Stimulated activated CD4-positive, alpha-beta T cell treated with anti-CD3 and anti-CD28 coated beads, Interleukin-12 subunit alpha, Interleukin-12 subunit beta, amount 100 ng/mL, for 24 hours (primary cell): ENCODE data around the gene AXIN2.

Source experiments
- DNase-seq, 2 experiments: peaks; one replicate each; pipeline ENCODE4 v3.0.0-alpha.2; 2020; ENCODE audit warnings: low read depth in 2 of 2

Gene AXIN2

DNA sequence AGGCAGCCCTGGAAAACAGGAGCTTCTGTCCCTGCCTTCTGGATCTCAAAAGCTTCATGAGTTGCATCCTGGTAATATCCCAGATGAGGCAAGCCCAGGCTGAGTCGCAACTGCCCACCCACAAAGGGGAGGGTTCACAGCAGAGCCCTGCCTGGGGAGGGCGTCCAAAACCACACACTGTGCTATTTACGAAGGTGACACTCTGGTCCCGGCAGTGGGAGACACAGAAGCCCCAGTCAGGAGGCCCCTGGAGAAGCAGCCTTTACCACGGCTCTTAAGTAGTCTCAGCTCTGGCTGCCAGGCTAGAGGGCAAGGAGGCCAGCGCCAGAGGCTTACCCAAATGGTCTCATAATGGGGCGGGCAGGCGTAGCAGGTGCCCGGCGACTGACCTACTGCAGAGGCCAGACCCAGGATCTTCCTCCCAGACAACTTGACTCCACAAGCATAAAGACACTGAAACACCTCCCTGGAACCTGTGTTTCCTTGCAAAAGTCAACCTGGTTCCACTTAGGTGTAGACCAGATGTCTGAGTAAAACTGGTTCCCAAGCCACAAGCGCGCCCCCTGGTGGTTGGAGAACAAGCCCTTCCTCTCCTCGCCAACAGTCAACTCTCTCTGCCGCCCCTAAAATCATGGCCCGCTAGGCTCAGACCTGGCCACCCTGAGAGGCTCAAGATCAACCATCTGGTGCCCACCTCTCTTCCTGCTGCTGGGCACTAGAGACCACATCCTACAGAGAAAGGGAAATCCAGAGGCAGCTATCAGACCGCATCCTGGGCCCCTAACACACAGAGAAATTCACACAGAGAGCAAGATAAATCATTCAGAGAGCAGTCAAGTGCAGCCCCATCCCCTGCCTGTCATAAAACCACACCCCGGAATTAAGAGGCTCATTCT lies 5.2 kb downstream of the AXIN2 start:
- peak; percentile 79 to 93 for DNase-seq

DNA sequence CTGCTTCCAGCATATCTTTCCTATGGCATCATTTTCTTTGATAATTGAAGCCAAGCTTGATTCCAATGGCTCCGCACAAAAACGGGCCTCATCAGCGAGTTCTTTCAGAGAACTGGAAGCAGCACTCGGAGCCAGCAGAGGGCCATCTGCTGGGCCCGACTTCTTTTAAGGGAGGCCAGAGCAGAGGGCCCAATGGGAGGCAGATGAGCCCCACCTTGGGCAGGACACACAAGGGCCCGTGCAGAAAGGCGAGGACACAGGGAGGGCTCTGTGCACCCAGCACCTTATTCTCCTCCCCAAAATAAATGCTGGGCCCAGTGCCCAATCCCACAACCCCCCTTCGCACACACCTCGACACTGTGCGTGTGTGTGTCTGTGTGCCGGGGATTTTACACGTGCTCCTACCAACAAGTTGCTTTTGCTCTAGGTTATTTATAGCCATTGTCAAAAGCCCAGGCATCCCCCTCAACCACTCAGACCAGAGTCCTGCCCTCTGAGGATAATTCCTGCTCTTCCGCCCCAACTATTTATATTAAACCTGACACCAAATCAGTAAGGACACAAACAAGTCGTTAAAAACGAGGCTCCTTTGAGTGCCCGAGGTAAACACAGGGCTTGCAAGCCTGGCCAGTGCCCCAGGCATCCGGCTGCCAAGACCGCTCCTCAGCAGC lies 6.8 kb downstream of the AXIN2 start:
- DNase-seq, result no peak

DNA sequence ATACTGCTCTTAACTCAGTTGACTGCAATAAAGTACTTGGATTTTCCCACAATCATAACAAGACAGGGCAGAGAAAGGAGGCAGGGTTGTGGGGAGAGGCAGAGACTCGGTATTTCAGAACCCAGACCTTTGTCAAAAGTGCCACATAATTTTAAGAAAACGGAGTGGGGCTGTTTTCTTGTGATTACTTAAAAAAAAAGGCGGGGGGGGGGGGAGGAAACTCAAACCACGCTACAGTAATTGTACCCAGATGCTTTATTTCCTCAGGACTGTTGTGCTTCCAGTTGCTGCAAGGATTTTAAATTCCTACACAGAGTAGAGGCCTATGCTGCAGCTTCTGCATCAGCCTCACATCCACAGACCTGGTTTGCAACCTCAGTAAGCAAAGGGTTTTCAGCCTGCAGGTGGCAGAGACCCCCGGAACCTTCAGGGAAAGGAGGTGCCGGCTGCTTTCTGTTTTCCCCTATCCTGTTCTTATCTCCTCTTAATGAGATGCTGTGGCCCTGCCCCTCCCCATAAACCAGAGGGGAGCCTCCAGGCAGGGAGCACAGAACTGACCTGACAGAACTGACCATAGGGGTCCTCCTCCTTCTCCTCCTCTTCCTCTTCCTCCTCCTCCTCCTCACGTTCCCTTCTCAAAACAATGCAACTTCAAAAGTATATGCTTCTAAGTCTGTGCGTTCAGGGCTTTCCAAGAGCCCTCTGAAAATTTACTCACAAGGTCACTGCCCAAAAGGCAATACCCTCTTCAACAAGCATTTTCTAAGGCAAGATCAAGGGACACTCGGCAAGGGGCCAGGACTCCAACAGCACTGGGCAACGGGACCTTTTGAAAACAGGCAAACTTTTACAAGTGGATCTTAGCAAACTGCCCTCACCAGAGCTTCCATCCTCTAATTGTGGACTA lies 7.5 kb downstream of the AXIN2 start:
- no peak for DNase-seq

DNA sequence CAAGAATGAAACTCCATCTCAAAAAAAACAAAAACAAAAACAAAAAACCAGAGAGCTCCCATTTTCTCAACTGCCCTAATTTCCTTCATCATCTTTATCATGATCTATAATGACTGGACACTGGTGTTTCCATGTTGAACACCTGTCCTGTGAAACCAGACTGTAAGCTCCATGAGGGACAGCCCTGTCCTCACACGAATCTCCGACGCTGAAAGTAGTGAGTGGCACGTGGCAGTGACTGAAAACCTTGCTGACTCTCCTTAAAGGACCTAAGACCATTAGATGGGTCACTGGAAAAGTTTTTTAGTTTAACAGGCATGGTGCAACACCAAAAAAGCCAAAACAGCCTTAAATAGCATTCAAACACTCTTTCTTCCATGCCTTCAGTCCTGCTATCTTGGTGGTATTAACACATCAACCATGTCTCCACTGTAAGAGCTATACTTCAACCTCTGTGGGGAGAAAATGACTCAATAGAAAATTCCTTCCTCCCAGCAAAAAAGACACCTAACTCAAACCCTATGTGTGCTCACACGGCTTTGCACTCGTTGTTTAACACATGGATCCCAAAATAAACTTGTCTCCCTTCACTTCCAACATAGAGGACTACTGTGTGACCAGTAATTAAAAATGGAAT lies 8.3 kb downstream of the AXIN2 start:
- DNase-seq, result no peak

DNA sequence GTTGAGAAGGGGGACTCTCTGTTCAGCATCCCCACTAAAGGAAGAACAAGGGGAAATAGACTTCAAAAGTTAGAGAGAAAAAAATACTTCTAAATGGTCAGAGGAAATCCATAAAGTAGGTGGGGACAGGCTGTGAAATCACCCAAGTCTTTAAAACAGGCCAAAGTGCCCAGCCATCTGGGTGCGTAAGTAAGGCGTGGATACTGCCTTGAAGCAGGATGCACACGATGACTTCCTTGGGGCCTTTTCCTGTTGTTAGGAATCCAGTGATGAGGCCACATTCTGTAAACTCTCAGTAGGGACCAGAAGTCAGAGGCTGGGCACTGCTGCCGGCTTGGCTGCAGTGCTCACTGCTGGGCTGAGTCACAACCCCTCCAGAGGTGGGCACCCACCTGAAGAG lies 9.2 kb downstream of the AXIN2 start:
- no peak for DNase-seq

DNA sequence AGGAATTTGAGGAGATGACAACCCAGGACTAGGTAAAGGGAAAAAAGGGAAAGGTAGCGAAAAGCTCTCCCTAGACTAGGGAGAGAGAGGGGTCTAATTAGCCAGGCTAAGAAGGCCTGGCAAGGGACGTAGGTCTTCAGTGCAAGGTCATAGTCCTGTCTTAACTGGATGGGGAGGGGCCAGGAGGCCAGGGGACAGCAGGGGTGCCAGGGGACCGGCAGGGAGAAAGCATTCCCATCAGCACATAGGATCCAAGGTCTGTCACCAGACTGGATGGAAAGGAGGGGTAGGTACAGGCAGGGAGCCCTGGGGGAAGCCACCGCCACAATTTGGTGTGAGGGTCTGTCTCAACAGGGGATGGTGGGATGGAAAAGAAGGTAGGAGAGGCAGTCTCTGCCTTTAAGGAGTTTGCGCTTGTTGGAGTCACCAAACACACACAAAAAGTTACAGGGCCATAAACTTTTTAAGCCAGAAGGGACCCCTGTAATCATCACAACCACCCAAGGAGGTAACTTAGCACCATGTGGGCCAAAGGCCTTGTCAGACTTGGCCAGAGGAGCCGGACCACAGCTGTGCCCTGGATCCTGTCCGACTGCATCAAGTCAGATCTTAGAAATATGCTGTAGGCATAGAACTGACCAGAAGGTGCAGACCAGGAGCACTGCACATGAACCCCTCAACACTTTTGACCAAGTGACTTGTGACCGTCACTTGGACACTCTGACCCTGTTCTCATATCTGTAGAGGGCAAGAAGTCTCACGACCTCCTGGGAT lies 10.0 kb downstream of the AXIN2 start:
- no peak for DNase-seq

DNA sequence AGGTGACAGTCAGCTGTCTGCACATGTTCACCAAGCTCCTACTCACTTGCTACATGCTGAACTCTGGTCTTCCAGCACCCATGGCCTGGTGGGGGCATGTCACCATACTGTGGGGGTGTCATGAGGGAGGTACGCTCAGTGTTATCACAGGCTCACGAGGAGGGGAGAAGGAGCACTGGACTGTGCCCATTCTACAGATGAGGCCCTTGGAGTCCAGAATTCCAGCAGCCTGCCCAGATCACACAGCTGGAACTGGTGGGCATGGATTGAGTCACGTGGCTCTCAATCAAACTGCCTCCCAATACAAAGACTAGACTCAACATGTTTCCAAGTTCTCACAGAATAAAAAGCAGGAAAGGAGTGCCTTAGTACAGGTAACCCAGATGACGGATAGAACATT lies 10.7 kb downstream of the AXIN2 start:
- DNase-seq, result no peak

DNA sequence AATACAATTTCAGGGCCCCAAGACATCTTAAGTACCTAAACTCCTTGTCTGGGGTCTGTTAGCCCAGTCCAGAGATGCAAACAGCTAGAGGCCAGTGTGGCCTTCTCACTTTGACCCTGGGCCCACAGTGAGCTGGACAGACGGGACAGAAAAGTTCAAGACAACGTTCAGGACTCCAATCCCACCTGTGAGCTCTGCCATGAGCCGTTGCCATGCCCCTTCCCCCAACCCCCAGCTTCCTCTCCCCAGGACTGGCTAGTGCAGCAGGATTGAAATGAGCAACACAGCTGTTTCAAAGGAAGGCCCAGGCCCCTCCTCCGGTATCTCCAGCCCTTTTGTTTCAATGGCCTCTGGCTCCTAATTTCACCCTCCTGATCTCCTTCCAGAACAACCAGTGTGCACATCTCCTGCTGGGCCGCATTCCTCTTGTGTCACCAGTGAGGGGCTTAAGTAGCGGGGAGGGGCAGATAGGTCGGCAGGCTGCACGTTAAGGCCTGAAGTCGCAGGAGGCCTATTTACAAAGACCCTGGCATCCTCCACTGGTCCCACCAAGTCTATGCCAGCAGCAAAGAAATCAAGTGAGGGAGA lies 11.3 kb downstream of the AXIN2 start:
- DNase-seq, result no peak

DNA sequence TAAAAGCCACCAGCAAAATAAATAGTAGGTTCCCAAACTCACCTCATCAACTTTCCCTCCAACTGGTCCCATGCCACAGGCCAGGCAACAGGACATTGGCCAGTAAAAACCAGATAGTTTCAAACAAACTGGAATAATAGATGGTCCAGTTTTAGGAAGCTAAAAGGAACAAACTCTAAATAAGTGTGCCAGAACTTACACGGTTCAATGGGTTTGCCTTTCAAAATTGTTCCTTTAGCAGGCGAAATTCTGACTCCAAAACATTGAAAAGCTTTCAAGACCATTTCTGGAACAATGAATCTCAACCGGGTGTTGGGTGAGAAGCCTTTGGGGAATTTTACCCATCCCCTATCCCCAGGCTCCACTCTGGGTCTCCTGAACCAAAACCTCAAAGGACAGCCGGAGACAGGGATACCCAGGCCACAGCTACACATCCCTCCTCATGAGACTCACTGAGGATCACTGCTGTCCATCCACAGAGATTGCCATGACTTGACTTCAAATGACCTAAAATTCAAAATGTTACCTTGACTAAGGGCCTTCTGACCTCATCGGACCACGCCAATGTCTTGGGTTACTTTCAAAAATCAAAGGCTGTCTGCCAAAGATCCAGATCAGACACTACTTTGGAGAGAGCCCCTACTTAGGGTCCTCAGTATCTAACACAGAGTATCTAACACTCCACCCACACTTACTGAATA lies 13.0 kb downstream of the AXIN2 start:
- no peak for DNase-seq

DNA sequence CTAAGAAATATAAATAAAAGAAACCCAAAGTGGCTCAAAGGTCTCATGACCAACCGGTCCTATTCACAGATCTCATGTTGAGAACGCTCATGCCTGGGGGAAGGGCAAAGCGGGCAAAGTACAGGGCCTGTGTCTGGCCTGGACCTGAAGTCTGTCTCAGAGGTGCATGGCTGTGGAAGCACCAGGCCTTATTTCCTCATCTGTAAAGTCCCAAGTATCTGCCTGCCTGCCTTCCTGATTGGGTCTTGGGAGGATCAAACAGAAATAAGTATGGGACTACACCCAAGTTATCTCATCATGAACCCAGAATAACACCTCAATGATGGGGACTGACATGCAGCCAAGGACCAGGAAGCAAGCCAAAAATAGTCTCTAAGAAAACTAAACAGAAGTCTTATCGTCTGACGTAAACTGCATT lies 14.2 kb downstream of the AXIN2 start:
- DNase-seq, result no peak

DNA sequence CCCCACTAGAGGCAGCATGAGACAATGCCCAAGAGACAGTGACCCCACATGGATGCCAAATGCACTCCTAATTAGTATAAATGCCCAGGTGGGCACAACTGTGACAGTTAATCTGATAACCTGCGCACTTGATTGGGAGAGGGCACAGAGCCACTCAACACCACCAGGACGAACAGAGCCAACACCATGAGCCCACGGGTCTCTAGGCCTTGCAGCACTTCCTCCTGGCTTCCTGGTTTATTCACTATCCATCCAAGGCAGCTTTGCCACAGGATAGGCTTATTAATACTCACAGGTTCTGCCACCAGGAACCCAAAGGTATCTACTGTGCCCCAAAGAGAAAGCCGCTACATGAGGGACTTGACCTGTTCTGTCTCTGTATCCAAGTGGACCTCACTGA lies 14.9 kb downstream of the AXIN2 start:
- no peak for DNase-seq

DNA sequence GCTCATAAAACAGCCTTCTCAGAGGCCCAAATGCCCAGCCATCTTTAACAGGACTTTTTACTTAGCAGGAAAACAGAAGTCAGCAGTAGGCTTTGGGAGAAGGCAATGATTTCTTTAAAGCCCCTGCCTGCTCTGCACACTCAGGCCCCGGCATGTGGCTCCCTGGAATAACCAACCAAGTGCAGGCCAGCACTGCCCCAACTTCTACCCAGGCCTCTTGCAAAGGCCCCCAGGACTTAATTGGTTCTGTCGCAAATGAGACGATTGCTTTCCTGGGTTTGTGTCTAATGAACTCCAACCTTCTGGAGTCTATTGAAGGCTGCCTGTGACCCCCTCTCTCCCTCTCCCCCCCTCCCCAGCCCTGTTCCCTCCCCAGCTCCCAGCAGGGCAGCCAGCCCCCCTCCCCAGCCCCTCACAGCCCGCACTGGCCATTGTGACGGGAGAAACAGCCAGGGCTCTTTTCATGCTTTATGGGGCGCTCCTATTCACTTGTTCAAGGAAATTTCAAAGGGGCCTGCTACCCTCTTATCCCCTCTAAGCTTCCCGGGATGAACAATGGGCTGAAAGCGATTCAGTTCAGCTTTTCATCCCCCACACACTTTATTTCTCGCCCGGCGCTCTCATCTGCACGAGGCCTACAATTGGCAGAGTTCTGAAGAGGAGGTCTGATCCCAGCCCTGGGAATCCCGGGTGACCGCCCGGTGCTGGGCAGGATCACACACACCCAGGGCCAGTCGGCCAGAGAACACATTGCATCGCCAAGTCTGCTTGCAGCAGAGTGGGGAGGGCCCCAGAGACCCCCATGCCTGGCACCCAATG lies 15.5 kb downstream of the AXIN2 start:
- no peak for DNase-seq

DNA sequence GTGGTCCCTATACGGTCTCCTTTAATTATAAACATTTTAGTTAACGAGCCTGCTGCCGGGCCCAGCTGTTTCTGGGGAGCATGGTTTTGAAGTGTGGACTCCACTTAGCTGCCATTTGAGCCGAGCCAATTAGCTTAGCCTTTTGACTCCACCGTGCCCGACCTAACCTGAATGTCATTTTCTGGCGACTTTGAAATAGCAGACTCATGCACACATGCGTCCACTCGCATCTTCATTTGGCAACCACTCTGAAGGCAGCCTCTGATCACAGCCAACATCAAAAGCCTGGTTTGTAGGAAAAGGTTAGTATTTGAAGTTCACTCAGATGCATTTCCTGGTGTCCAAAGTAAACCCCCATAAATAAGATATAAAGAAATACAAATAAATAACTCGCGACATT lies 16.8 kb downstream of the AXIN2 start:
- no peak for DNase-seq

DNA sequence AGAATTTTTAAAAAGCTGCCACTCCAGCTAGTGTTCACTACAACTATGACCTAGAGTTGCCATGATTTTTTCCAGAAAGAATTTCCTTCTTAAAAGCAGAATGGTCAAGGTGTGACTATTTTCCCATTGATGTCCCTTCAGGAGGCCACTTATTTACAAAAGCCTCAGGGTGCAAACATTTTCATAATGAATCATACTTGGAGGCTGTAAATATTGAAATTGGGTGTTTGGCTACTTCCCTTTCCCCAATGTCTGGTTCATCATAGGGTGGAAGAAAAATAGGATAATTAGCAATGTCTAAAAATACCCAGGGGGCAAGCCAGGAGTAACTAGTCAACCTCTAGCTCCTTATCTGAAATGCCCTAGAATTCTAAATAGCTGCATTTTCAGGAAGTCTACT lies 18.8 kb downstream of the AXIN2 start:
- DNase-seq, result no peak

DNA sequence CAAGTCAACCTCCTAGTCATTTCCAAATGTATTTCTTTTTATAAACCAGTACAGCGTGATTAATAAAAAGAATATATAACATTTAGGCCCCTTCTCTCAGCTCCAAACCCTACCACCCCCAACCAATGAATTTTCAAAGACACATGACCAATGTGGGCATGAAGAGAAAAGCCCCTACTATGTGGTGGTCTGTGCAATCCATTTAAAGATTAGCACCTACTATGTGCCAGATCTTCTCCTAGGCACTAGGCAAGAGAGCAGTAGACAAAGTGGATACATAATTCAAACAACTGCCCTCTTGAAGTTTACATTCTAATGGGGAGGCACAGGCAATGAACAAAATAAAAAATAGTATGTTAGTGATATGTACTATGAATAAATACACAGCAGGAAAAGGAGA lies 19.4 kb downstream of the AXIN2 start:
- no peak for DNase-seq

DNA sequence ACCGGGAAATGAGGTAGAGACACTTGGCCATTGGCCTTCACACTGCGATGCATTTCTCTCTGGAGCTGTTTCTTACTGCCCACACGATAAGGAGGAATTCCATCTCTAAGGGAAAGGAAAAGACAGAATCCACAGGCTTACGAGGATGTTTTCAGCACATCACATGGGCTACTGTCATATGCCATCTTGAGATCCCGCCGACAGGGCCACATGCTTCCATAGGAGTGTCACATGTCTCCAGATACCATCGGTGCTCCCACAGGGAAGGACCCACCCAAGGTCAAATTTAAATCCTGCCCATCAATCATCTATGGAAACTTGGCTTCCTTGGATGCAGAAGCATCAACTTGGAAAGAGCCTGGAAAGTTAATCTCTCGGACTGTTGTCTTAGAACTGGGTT lies 20.0 kb downstream of the AXIN2 start:
- DNase-seq, result no peak

DNA sequence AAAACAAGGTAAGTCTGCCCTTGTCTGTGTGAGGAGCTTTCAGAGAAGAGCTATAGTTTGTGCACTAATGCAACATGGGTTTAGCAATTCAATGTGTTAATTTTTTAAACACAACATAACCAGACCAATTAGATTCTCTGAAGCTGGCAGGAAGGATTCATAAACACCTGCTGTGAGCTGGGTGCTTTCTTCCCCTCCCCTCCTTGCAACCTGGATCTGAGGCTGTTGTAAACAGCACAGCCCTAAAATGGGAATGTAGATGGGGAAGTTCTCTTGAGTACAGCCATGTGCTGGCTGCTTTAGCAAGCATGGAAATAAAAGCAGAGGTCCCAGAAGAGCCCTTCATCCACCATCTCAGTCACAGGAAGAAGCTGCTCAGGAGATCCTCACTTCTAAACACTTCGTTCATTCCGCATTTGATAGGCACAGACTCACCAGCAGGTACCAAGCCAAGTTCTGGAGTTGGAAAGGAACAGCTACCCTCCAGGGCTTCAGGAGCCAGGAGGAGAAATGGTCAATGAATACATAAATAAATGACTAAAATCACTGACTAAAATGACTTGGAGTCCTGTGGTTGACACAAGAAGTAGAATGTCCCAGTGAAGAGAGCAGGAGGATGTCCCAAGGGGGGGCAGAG lies 21.7 kb downstream of the AXIN2 start:
- no peak for DNase-seq

DNA sequence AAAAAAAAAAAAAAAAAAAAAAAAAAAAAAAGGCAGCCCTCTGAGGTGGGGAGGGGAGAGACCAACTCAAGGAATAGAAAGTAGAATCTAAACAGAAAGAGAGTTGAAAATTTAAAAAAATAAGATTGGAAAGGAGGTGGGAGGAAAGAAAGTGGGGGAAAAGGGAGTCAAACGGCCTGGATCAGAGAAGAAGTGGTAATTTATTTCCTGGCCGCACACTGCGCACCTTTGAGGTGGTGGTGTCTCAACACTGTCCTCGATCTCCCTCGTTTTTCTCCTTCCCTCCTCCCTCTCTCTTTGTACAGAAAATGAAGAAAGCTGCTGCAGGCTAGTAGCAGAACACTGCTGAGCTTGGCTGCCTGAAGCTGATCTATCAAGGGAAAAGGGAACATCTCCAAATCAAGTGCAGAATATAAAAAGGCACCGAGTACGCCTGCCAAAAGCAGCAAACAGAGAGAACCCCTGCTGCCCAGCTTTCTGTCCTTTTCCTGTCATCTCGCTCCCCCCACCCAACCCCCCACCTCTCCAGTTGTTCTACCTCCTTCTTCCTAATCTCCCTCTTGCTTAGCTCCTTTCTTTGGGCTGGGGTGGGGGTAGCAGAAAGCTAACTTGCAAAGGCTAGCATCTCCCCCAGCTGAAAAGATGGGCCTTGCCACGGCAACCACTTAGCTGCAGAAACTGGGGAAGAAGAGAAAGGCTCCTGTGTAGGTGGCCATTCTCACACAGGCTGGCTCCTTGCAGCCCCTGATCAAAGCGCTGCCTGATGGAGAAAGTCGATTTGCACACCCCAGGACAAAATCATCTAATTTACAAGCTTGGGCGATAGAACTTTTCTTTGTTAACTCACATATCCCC lies 22.5 kb downstream of the AXIN2 start:
- DNase-seq, result no peak
